Effector memory CD8-positive, alpha-beta T cell (primary cell): ENCODE results near the gene KANK2.

ENCODE experiments used
- ATAC-seq: fragments of 150-1000 bp; cut with Tn5 transposase; replicated peaks from 2 replicates; pipeline ENCODE4 v1.10.0; 2021; ENCODE audit warnings: mild to moderate bottlenecking, moderate library complexity
- DNase-seq, 3 experiments: peaks; one replicate each; pipeline ENCODE4 v3.0.0; 2021
- H3K27ac Mint-ChIP-seq, 2 donors: one replicate each; pipeline ENCODE4 v1.8.0; 2022; ENCODE audit warnings: mild to moderate bottlenecking in 2 of 2, mixed read lengths in 2 of 2, moderate library complexity in 2 of 2
- H3K27me3 Mint-ChIP-seq, 2 donors: one replicate each; pipeline ENCODE4 v1.8.0; 2022; ENCODE audit warnings: mixed read lengths in 2 of 2
- H3K36me3 Mint-ChIP-seq: one replicate; pipeline ENCODE4 v1.8.0; 2022; ENCODE audit warnings: mild to moderate bottlenecking, moderate library complexity, mixed read lengths; ENCODE audit not compliant: insufficient read depth
- H3K4me1 Mint-ChIP-seq, 2 donors: one replicate each; pipeline ENCODE4 v1.8.0; 2022; ENCODE audit warnings: low read depth in 2 of 2, mixed read lengths in 2 of 2
- H3K4me3 Mint-ChIP-seq, 2 donors: one replicate each; pipeline ENCODE4 v1.8.0; 2022; ENCODE audit warnings: mild to moderate bottlenecking in 2 of 2, mixed read lengths in 2 of 2, moderate library complexity in 2 of 2
- H3K9me3 Mint-ChIP-seq, 2 donors: one replicate each; pipeline ENCODE4 v1.8.0; 2022; ENCODE audit warnings: mixed read lengths in 2 of 2

The KANK2 gene

DNA sequence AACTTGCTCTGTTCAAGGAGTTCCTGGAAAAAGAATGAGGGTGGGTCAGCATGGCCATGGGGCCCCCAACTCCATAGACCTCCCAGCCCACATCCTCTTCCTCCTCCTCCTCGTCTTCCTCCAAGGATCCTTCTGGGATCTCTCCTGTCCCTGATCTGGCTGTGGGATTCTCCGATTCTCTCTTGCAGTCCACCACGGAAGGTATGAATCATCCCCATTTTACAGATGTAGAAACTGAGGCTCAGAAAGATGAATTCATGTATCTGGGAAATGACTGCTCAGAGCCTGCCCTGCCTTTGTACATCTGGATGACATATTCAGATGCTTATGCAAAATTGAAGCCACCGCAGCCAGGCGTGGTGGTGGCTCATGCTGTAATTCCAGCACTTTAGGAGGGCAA, 2.2 kb upstream of the KANK2 start:
- no peak for ATAC-seq
- no peak overlapping the region for H3K4me3 Mint-ChIP-seq
- H3K36me3 Mint-ChIP-seq, result no peaks in the 10 kb centered on the region
- H3K4me1 Mint-ChIP-seq, result peaks cover 4% of the 10 kb centered on the region in 2 donors
- DNase-seq, result no peak
- H3K9me3 Mint-ChIP-seq, result no peaks in the 10 kb centered on the region
- peaks cover 6 to 31% of the 10 kb centered on the region in 2 donors for H3K27me3 Mint-ChIP-seq
- no peak overlapping the region for H3K27ac Mint-ChIP-seq

- peak overlapping the region; percentile 71 for H3K4me3 Mint-ChIP-seq
- no peaks in the 10 kb centered on the region for H3K9me3 Mint-ChIP-seq
- H3K36me3 Mint-ChIP-seq, result no peaks in the 10 kb centered on the region
- H3K27ac Mint-ChIP-seq, result no peak overlapping the region
- DNase-seq (no peak), ATAC-seq (no peak)
- H3K4me1 Mint-ChIP-seq, result peaks cover 0 to 4% of the 10 kb centered on the region in 2 donors
- H3K27me3 Mint-ChIP-seq, result peaks cover 6 to 25% of the 10 kb centered on the region in 2 donors
Observed at GRCh38 chr19:11198769-11199424, 1.6 kb upstream of the KANK2 start.

GRCh38 chr19:11198175-11198534, 810 bp upstream of the KANK2 start:
- Mint-ChIP-seq H3K4me1 (peaks cover 0 to 4% of the 10 kb centered on the region in 2 donors), H3K4me3 (peak overlapping the region; percentile 71), H3K36me3 (no peaks in the 10 kb centered on the region), H3K27me3 (peaks cover 6 to 17% of the 10 kb centered on the region in 2 donors), H3K27ac (no peak overlapping the region), H3K9me3 (no peaks in the 10 kb centered on the region)
- ATAC-seq (no peak), DNase-seq (no peak)

GRCh38 chr19:11196406-11197287, 698 bp downstream of the KANK2 start:
- no peak overlapping the region for H3K27ac Mint-ChIP-seq
- H3K4me3 Mint-ChIP-seq, result peak overlapping the region; percentile 71 to 77
- no peak for DNase-seq
- H3K27me3 Mint-ChIP-seq, result peaks cover 6 to 12% of the 10 kb centered on the region in 2 donors
- H3K36me3 Mint-ChIP-seq, result no peaks in the 10 kb centered on the region
- ATAC-seq, result no peak
- no peaks in the 10 kb centered on the region for H3K9me3 Mint-ChIP-seq
- peaks cover 0 to 4% of the 10 kb centered on the region in 2 donors for H3K4me1 Mint-ChIP-seq

DNA sequence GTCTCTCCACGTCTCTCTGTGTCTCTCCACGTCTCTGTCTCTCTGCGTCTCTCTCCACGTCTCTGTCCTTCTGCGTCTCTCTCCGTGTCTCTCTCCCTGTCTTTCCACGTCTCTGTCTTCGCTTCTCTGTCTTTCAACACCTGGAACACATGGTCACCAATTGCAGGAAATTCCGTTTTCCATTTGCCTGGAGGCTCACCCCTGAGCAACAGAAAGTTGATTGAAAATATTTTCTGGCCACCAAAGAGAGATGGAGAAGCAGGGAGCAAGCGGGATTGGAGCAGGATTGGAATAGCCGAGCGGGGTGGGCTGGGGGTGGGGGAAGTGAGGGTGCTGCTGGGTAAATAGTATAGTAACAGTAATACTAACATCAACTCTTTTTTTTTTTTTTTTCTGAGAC, 1.7 kb downstream of the KANK2 start:
- Mint-ChIP-seq H3K4me3 (peak overlapping the region in 1 of 2 donors; percentile 77), H3K9me3 (no peaks in the 10 kb centered on the region), H3K36me3 (no peaks in the 10 kb centered on the region), H3K4me1 (peaks cover 0 to 4% of the 10 kb centered on the region in 2 donors), H3K27me3 (peaks cover 6 to 12% of the 10 kb centered on the region in 2 donors), H3K27ac (peak overlapping the region in 1 of 2 donors; percentile 36)
- DNase-seq (no peak), ATAC-seq (no peak)

DNA sequence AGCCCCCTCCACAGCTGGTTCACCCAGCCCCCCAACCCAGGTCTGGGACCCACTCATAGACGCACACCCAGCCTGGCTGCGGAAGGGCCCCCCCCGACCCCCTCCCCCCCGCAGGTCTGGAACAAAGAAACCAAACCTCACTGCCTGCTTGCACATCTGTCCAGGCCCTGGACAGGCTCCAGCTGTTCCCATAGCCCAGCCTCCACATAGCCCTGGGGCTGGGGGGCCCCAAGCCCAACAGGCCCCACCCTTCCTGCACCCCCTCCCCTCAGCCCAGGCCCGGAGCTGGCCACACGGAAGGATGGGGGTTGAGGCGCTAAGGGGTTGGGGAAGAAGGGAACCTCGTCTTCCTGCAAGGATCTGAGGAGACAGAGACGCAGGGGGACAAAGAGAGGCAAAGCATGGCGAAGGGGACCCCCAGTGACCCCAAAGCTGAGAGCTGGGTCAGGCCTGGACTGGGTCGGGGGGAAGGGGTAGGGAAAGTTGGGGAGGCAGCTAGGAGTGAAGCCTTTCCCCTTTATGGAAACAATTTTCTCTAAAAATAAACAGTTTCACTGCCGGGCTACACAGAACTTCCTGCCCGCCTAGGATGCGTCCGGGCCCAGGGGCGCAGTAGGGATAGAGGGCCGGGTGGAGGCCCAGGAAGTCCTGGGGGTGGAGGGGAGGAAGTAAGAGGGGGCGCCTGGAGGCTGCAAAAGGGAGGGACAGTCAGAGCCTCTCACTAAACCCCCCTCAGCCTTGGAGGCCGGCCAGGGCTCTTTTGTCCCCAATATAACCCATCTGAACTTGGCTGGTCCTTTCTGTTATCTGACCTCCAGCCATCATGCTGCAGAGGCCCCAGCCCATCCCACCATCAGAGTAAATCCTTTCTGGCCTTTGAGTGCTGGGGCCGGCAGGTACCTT, 2.4 kb downstream of the KANK2 start:
- H3K27ac Mint-ChIP-seq, result peak overlapping the region in 1 of 2 donors; percentile 36
- H3K9me3 Mint-ChIP-seq, result no peaks in the 10 kb centered on the region
- peaks cover 0 to 4% of the 10 kb centered on the region in 2 donors for H3K4me1 Mint-ChIP-seq
- no peaks in the 10 kb centered on the region for H3K36me3 Mint-ChIP-seq
- DNase-seq (no peak), ATAC-seq (no peak)
- peaks cover 6 to 12% of the 10 kb centered on the region in 2 donors for H3K27me3 Mint-ChIP-seq
- H3K4me3 Mint-ChIP-seq, result no peak overlapping the region

DNA sequence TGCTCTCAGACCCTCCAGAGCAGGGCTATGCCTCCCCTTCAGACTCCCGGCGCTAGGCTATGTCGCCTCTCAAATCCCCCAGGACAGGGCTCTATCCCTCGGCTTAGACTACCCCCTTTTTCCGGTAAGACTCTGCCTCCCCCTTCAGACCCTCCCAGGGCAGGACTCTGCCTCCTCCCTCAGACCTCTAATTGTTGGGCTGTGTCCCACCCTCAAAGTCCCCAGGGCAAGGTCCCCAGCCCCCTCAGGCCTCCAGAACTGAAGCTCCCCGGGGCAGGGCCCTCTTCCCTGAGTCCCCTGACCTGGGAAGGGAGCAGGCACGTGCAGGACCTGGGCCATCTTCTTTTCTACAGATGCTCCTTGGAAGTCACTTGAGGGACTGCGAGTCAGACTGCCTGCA, 3.2 kb downstream of the KANK2 start:
- DNase-seq (no peak), ATAC-seq (no peak)
- Mint-ChIP-seq H3K27me3 (peaks cover 6 to 12% of the 10 kb centered on the region in 2 donors), H3K4me3 (no peak overlapping the region), H3K4me1 (peaks cover 0 to 4% of the 10 kb centered on the region in 2 donors), H3K27ac (no peak overlapping the region), H3K36me3 (no peaks in the 10 kb centered on the region), H3K9me3 (no peaks in the 10 kb centered on the region)

DNA sequence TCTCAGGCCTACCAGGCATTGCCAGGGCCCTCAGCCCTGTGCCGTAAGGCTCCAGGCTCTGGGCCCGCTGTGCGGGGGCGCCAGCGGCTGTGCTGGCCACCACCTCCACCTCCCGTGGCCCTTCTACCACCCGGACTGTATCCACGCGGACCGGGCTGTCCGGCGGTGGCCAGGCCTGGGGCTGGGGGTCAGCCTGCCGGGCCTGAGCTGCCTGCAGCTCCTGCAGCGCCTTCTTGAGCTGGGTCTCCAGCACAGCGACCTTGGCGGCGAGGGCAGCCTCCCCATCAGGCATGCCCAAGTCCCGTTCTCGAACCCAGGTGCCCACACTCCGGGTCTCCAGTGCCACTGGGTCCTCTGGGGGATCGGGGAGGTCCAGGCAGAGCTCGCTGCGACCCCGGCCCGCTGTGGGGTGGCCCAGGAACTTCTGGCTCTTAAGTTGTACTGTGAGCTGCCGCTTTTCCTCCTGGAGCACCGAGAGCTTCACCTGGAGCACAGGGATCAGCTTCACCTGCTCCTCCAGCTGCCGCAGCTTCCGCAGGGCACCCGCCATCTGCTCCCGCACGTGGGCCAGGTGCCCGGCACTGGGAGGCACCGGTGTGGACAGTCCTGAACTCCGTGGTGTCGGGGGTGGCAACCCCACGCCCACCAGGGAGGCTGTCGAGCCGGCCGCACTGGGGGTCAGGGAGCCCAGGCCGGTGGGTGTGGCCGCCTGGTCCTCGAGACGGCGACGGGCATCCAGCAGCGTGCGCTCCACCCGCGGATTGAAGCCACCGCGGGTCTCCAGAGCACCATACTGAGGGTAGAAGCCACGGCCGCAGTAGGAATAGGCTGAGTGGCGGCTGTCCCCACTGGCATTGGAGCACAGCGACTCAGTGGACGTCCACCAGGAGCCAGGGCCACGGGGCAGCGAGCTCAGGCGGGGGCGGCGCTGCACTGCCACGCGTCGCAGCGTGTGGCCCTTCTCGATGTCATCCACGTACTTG, 4.1 kb downstream of the KANK2 start:
- H3K36me3 Mint-ChIP-seq, result no peaks in the 10 kb centered on the region
- H3K27me3 Mint-ChIP-seq, result peaks cover 6 to 12% of the 10 kb centered on the region in 2 donors
- no peak for ATAC-seq
- peaks cover 0 to 4% of the 10 kb centered on the region in 2 donors for H3K4me1 Mint-ChIP-seq
- no peak for DNase-seq
- no peaks in the 10 kb centered on the region for H3K9me3 Mint-ChIP-seq
- H3K27ac Mint-ChIP-seq, result no peak overlapping the region
- H3K4me3 Mint-ChIP-seq, result no peak overlapping the region

- Mint-ChIP-seq H3K4me3 (no peak overlapping the region), H3K27me3 (peaks cover 6 to 11% of the 10 kb centered on the region in 2 donors), H3K27ac (no peak overlapping the region), H3K9me3 (no peaks in the 10 kb centered on the region), H3K4me1 (peaks cover 0 to 4% of the 10 kb centered on the region in 2 donors), H3K36me3 (no peaks in the 10 kb centered on the region)
- ATAC-seq, result no peak
- DNase-seq, result no peak
Observed at GRCh38 chr19:11191934-11192333, 5.4 kb downstream of the KANK2 start.

DNA sequence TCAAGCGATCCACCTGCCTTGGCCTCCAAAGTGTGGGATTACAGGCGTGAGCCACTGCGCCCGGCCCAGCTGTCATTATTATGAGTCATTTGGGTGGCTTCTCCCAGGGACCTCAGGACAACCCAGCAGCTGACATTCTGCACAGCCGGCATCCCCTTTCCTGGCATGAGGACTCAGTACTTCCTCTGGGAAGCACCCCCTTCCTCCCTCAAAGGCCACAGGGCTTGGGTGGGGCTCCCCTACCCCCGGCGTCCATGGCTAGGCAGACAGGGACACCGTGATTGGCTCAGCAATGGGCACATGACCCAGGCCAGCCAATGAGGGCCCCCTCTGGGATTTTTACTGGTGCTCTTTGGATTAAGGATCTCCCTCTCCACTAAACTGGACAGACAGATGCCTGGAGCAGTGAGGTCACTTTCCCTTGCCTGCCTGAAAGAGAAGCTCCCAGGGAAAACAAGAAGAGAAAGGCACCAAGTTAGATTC, 6.0 kb downstream of the KANK2 start:
- H3K27ac Mint-ChIP-seq, result no peak overlapping the region
- ATAC-seq (no peak), DNase-seq (no peak)
- H3K4me1 Mint-ChIP-seq, result peaks cover 0 to under 1% of the 10 kb centered on the region in 2 donors
- no peaks in the 10 kb centered on the region for H3K36me3 Mint-ChIP-seq
- peaks cover 5 to 6% of the 10 kb centered on the region in 2 donors for H3K27me3 Mint-ChIP-seq
- H3K9me3 Mint-ChIP-seq, result no peaks in the 10 kb centered on the region
- no peak overlapping the region for H3K4me3 Mint-ChIP-seq

DNA sequence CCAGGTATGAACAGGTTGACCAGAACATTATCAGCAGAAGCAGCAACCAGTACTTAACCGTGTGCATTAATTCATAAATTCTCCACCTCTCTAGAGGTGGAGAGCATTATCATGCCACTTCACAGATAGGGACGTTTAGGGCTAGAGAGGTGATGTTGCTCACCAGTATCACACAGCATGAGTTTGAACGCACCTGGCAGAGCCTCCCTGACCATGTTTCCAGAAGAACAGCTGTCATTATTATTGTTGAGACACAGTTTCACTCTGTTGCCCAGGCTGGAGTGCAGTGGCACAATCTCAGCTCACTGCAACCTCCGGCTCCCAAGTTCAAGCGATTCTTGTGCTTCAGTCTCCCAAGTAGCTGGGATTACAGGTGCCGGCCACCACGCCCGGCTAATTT, 6.8 kb downstream of the KANK2 start:
- DNase-seq (no peak), ATAC-seq (no peak)
- H3K9me3 Mint-ChIP-seq, result no peaks in the 10 kb centered on the region
- H3K27me3 Mint-ChIP-seq, result peaks cover 0 to 2% of the 10 kb centered on the region in 2 donors
- H3K27ac Mint-ChIP-seq, result no peak overlapping the region
- H3K4me3 Mint-ChIP-seq, result no peak overlapping the region
- no peaks in the 10 kb centered on the region for H3K4me1 Mint-ChIP-seq
- no peaks in the 10 kb centered on the region for H3K36me3 Mint-ChIP-seq

- no peaks in the 10 kb centered on the region for H3K36me3 Mint-ChIP-seq
- ATAC-seq, result no peak
- H3K9me3 Mint-ChIP-seq, result no peaks in the 10 kb centered on the region
- H3K4me3 Mint-ChIP-seq, result no peak overlapping the region
- H3K27me3 Mint-ChIP-seq, result no peaks in the 10 kb centered on the region
- no peak overlapping the region for H3K27ac Mint-ChIP-seq
- no peak for DNase-seq
- H3K4me1 Mint-ChIP-seq, result no peaks in the 10 kb centered on the region
Observed at GRCh38 chr19:11187441-11187840, 9.9 kb downstream of the KANK2 start.
